SH-SY5Y (cell line): ENCODE data around the gene MYOM3.

Source experiments
- GATA2 ChIP-seq: IDR thresholded peaks from 2 replicates; pipeline ENCODE4 v1.6.1; 2011; ENCODE audit warnings: mild to moderate bottlenecking, low read depth, low read length
- GATA3 ChIP-seq: IDR thresholded peaks from 2 replicates; pipeline ENCODE4 v1.6.1; 2011; ENCODE audit warnings: low read depth, mild to moderate bottlenecking, low read length, moderate library complexity

Gene MYOM3

DNA sequence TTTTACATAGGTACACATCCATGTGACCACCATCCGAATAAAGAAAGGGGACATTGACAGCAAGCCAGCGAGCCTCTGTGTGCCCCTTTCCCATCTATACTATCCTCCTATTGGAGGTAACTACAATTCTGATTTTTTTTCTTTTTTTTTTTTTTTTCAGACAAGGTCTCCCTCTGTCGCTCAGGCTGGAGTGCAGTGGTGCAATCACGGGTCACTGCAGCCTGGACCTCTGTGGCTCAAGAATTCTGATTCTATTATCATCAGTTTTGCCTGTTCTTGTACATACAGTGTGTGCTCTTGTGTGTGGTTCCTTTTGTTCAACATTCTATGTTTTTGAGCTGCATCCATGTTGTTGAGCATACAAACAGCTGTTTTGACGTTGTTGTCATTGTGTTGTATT, 75.8 kb downstream of the MYOM3 start:
- TF ChIP-seq GATA3, result no peak
- no peak for TF ChIP-seq GATA2

GRCh38 chr1:24032981-24033380, 79.0 kb downstream of the MYOM3 start:
- TF ChIP-seq GATA2 (no peak), GATA3 (no peak)

GRCh38 chr1:24027838-24028468, 84.0 kb downstream of the MYOM3 start:
- TF ChIP-seq GATA3 (no peak), GATA2 (no peak)

GRCh38 chr1:24022581-24023361, 89.2 kb downstream of the MYOM3 start:
- no peak for TF ChIP-seq GATA2
- TF ChIP-seq GATA3, result no peak

DNA sequence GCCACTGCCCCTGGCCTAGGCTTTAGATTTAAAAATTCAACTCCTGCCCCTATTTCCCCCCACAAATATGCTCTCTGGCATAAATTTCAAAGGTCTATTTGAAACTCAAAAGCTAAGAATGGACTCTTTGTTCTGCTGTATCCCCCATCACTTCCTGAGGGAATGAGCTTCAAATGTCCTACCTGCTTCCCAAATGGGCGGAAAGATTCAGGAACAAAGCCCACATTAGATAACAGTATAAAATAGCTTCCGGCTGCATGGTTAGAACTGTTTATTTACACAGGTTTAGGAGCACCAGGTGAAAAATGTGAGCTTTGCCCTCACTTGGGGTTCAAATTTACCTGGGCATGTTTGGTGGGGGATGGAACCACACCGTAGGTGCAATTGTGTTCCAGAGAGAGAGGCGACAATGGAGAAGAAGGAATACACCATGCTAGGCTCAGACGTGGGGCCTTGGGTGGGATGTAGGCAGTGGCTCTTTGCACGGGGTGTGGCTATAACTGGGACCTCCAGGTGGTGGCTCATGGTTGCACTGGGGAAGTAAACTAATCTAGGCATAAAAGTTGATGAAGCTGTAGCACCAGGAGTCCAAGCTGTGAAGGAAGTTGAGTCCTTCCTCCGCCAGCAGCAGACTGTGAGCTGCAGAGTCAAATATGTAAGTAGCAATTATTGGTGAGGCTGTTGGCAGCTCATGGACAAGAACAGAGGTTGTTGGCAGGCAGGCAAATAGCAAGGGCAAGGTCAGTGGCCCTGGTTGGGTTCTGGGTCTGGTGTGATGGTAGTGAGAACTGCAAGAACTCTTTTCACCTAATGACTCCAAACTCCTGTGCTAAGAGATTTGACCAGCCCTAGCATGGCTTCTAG, 90.3 kb downstream of the MYOM3 start:
- TF ChIP-seq GATA2, result no peak
- no peak for TF ChIP-seq GATA3

- no peak for TF ChIP-seq GATA2
- no peak for TF ChIP-seq GATA3
Measured at GRCh38 chr1:24020470-24020869, 91.5 kb downstream of the MYOM3 start.

DNA sequence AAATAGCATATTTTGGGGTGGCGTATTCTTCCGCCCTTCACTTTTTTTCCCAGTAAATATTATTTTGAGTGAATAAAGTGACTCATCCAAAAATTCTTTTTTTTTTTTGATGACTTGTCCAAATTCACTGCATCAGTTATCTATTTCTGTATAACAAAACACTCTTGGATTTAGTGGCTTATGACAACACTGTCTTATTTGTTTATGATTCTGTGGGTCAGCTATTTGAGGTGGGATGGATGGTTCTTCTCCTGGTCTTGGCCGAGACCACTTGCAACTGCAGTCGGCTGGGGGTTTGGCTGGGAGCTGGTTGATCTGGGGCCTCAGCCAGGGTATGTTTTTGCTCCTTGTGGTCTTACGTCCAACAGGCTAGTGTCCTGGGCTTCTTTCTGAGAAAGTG, 91.9 kb downstream of the MYOM3 start:
- no peak for TF ChIP-seq GATA3
- no peak for TF ChIP-seq GATA2

GRCh38 chr1:24018611-24019580, 93.0 kb downstream of the MYOM3 start:
- TF ChIP-seq GATA3 (no peak), GATA2 (no peak)

- no peak for TF ChIP-seq GATA2
- no peak for TF ChIP-seq GATA3
Measured at GRCh38 chr1:24015221-24016210, 96.4 kb downstream of the MYOM3 start.

- TF ChIP-seq GATA2 (no peak), GATA3 (no peak)
Measured at GRCh38 chr1:24010650-24011049, 101.3 kb downstream of the MYOM3 start.

- TF ChIP-seq GATA3, result no peak
- no peak for TF ChIP-seq GATA2
Measured at GRCh38 chr1:24009406-24009805, 102.5 kb downstream of the MYOM3 start.

- TF ChIP-seq GATA3, result no peak
- TF ChIP-seq GATA2, result no peak
Measured at GRCh38 chr1:24007079-24007478, 104.9 kb downstream of the MYOM3 start.
